Measurements from ENCODE around the gene SMARCAL1.

The SMARCAL1 gene

GRCh38 chr2:216497382-216498069, 85.2 kb downstream of the SMARCAL1 start:
- TF ChIP-seq CTCF (IDR thresholded peaks at IDR 0.05; ENCODE audit: low read depth, low read length) = no peak
- DNase-seq (ENCODE audit: extremely low read depth, low read depth) = no peak

- no peak for DNase-seq (ENCODE audit: extremely low read depth, low read depth)
- no peak for TF ChIP-seq CTCF (IDR thresholded peaks at IDR 0.05; ENCODE audit: low read depth, low read length)
These were observed 85.7 kb downstream of the SMARCAL1 start for GRCh38 chr2:216498070-216498378.

GRCh38 chr2:216498379-216499352, 86.4 kb downstream of the SMARCAL1 start, which contains the start of gene RPL37A:
TSS of gene RPL37A (plus strand) at chr2:216498844. CDS start at chr2:216498875, 31 bp downstream.
- no peak for TF ChIP-seq CTCF (IDR thresholded peaks at IDR 0.05; ENCODE audit: low read depth, low read length)
- peak; percentile 91 for DNase-seq (ENCODE audit: extremely low read depth, low read depth)

GRCh38 chr2:216499641-216500218, 87.4 kb downstream of the SMARCAL1 start:
- TF ChIP-seq CTCF (IDR thresholded peaks at IDR 0.05; ENCODE audit: low read depth, low read length) = no peak
- no peak for DNase-seq (ENCODE audit: extremely low read depth, low read depth)

- no peak for TF ChIP-seq CTCF (IDR thresholded peaks at IDR 0.05; ENCODE audit: low read depth, low read length)
- DNase-seq (ENCODE audit: extremely low read depth, low read depth) = no peak
These were observed 88.3 kb downstream of the SMARCAL1 start for GRCh38 chr2:216500572-216500971.

GRCh38 chr2:216501854-216502253, 89.6 kb downstream of the SMARCAL1 start:
- no peak for DNase-seq (ENCODE audit: extremely low read depth, low read depth)
- TF ChIP-seq CTCF (IDR thresholded peaks at IDR 0.05; ENCODE audit: low read depth, low read length) = no peak
